Measurements from ENCODE around the gene SOAT2. TPM values are rescaled to one million over a fixed set of nuclear protein-coding genes. Genes with fewer than 3 reads are reported as not detected.

SOAT2 gene
- total RNA-seq, 4 donors from 2014 or later = not detected

GRCh38 chr12:53082637-53083175, 20.6 kb upstream of the SOAT2 start:
- no peaks in the 10 kb centered on the region for H3K27me3 ChIP-seq
- no peak overlapping the region for H3K4me3 ChIP-seq
- H3K27ac ChIP-seq = no peak overlapping the region
- H3K4me1 ChIP-seq = peaks cover 19% of the 10 kb centered on the region
- TF ChIP-seq, protein P1, sequence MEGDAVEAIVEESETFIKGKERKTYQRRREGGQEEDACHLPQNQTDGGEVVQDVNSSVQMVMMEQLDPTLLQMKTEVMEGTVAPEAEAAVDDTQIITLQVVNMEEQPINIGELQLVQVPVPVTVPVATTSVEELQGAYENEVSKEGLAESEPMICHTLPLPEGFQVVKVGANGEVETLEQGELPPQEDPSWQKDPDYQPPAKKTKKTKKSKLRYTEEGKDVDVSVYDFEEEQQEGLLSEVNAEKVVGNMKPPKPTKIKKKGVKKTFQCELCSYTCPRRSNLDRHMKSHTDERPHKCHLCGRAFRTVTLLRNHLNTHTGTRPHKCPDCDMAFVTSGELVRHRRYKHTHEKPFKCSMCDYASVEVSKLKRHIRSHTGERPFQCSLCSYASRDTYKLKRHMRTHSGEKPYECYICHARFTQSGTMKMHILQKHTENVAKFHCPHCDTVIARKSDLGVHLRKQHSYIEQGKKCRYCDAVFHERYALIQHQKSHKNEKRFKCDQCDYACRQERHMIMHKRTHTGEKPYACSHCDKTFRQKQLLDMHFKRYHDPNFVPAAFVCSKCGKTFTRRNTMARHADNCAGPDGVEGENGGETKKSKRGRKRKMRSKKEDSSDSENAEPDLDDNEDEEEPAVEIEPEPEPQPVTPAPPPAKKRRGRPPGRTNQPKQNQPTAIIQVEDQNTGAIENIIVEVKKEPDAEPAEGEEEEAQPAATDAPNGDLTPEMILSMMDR (IDR thresholded peaks at IDR 0.05) = no peak
- no peak for TF ChIP-seq EP300 (IDR thresholded peaks at IDR 0.05)
- WGBS = 65% methylated on average over 2 of the region's 2 CpGs
- DNase-seq (ENCODE audit: low spot score in 2 of 2) = no peak
- H3K9me3 ChIP-seq = no peaks in the 10 kb centered on the region
- no peaks in the 10 kb centered on the region for H3K36me3 ChIP-seq

- no peaks in the 10 kb centered on the region for H3K36me3 ChIP-seq
- no peak for TF ChIP-seq POLR2AphosphoS5 (IDR thresholded peaks at IDR 0.05)
- whole genome bisulfite sequencing = 88% methylated on average over 3 of the region's 3 CpGs
- H3K4me3 ChIP-seq = no peak overlapping the region
- H3K4me1 ChIP-seq = no peaks in the 10 kb centered on the region
- H3K9me3 ChIP-seq = no peaks in the 10 kb centered on the region
- DNase-seq (ENCODE audit: low spot score in 2 of 2) = no peak
- H3K27me3 ChIP-seq = no peaks in the 10 kb centered on the region
- no peak overlapping the region for H3K27ac ChIP-seq
Measured at GRCh38 chr12:53086361-53086760, 16.9 kb upstream of the SOAT2 start.

DNA sequence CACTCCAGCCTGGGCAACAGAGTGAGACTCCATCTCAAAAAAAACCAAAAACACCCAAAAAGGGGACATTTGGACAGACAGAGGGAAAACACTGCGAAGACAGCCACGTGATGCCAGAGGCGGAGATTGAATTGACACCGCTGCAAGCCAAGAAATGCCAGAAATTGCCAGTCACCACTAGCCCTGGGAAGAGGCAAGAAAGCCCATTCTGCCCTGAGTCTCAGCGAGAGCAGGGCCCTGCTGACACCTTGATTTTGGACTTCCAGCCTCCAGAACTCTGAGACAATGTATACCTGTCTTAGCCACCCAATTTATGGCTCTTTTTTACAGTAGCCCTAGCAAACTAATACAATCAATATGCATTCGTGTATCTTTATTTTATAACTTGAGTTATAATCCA, 13.2 kb upstream of the SOAT2 start:
- no peaks in the 10 kb centered on the region for H3K4me1 ChIP-seq
- no peaks in the 10 kb centered on the region for H3K27me3 ChIP-seq
- H3K36me3 ChIP-seq = no peaks in the 10 kb centered on the region
- 90% methylated on average over 6 of the region's 6 CpGs for WGBS
- H3K9me3 ChIP-seq = no peaks in the 10 kb centered on the region
- no peak overlapping the region for H3K4me3 ChIP-seq
- H3K27ac ChIP-seq = no peak overlapping the region
- DNase-seq (ENCODE audit: low spot score in 2 of 2) = peak in 1 of 2 donors; percentile 52
- TF ChIP-seq POLR2AphosphoS5 (IDR thresholded peaks at IDR 0.05) (no peak), POLR2A (IDR thresholded peaks at IDR 0.05) (no peak), EP300 (IDR thresholded peaks at IDR 0.05) (no peak)
- TF ChIP-seq, protein P1 (IDR thresholded peaks at IDR 0.05) = no peak

DNA sequence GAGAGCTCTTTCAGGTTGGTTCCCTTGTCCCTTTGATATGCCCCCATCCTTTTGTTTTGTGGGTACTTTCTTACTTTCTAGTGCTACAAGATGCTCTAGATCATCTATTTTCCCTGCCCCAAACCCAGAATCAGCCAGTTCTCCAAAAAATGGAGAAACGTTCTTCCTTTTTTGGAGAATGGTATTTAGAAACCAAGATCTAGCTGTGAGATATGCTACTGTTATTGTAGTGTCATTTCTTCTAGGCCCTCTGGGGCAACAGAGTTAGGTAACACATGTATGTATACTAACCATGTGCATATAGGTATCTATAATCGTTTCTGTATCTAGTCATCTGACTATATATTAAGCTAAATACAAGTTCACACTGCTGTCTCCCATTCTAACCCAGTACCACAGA, 12.7 kb upstream of the SOAT2 start:
- no peak for DNase-seq (ENCODE audit: low spot score in 2 of 2)
- Histone ChIP-seq H3K36me3 (no peaks in the 10 kb centered on the region), H3K4me3 (no peak overlapping the region), H3K27me3 (no peaks in the 10 kb centered on the region), H3K27ac (no peak overlapping the region), H3K9me3 (no peaks in the 10 kb centered on the region), H3K4me1 (no peaks in the 10 kb centered on the region)
- TF ChIP-seq POLR2A (IDR thresholded peaks at IDR 0.05) (no peak), POLR2AphosphoS5 (IDR thresholded peaks at IDR 0.05) (no peak), EP300 (IDR thresholded peaks at IDR 0.05) (no peak)
- TF ChIP-seq, protein P1 (IDR thresholded peaks at IDR 0.05) = no peak
- 59% methylated on average over 2 of the region's 2 CpGs for WGBS

DNA sequence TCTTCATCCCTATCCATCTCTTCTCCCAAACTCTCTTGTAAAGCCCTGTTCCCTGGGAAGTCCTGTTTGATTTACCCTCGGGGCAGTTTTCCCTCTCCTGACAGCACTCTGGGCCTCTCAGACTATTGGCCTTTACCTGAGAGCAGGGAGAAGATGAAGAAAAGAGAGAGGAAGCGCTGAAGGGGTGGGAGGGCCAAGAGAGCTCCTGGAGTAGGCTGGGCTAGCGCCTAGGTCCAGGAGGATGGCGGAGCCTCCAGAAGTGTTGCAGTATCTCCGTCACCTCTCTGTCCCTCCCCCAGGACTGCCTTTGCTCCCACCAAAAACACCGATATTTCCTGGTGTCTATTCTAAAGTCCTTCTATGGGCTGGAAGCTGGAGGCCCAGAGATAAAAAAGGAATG, 11.5 kb upstream of the SOAT2 start:
- TF ChIP-seq POLR2A (IDR thresholded peaks at IDR 0.05) (no peak), POLR2AphosphoS5 (IDR thresholded peaks at IDR 0.05) (no peak), EP300 (IDR thresholded peaks at IDR 0.05) (no peak)
- TF ChIP-seq, protein P1 (IDR thresholded peaks at IDR 0.05) = no peak
- H3K4me3 ChIP-seq = no peak overlapping the region
- 86% methylated on average over 6 of the region's 6 CpGs for WGBS
- no peaks in the 10 kb centered on the region for H3K27me3 ChIP-seq
- no peaks in the 10 kb centered on the region for H3K9me3 ChIP-seq
- peaks cover 8% of the 10 kb centered on the region for H3K4me1 ChIP-seq
- H3K27ac ChIP-seq = no peak overlapping the region
- H3K36me3 ChIP-seq = no peaks in the 10 kb centered on the region
- DNase-seq (ENCODE audit: low spot score in 2 of 2) = peak in 1 of 2 donors; percentile 44

Measured in suprapubic skin (tissue), 4 donors.